Lung (tissue), 12 donors: ENCODE measurements around the gene FBXL19. TPM values are rescaled to one million over a fixed set of nuclear protein-coding genes. Genes with fewer than 3 reads are reported as not detected.

Source experiments
- ATAC-seq: fragments of 200-7000 bp; cut with Tn5 transposase; one replicate; pipeline ENCODE4 v1.9.1; 2020; ENCODE audit warnings: moderate number of reproducible peaks; ENCODE audit not compliant: insufficient read depth, low FRiP score
- DNase-seq, 3 donors: peaks; one replicate each; pipeline ENCODE4 v3.0.0-alpha.2; 2013 to 2017
- H3K27ac ChIP-seq, 2 donors: one replicate each; pipeline ENCODE4 v1.5.1; 2013; ENCODE audit warnings: mild to moderate bottlenecking in 2 of 2, moderate library complexity in 2 of 2, control low read depth in 1 of 2, inconsistent platforms in 1 of 2, low read depth in 1 of 2, low read length in 1 of 2
- H3K27me3 ChIP-seq, 3 donors: one replicate each; pipeline ENCODE4 v1.5.1; 2013; ENCODE audit warnings: low read length in 2 of 3; ENCODE audit not compliant: control insufficient read depth in 3 of 3, insufficient read depth in 3 of 3
- H3K36me3 ChIP-seq, 4 donors: one replicate each; pipeline ENCODE4 v1.5.1; 2013; ENCODE audit warnings: low read length in 4 of 4, mild to moderate bottlenecking in 1 of 4, moderate library complexity in 1 of 4; ENCODE audit not compliant: control insufficient read depth in 4 of 4, insufficient read depth in 4 of 4
- H3K4me1 ChIP-seq, 5 donors: one replicate each; pipeline ENCODE4 v1.5.1; 2013; ENCODE audit warnings: low read length in 5 of 5, mild to moderate bottlenecking in 2 of 5, moderate library complexity in 1 of 5; ENCODE audit not compliant: control insufficient read depth in 5 of 5, insufficient read depth in 5 of 5
- H3K4me3 ChIP-seq: one replicate; pipeline ENCODE4 v1.5.1; 2013; ENCODE audit warnings: mild to moderate bottlenecking, control low read depth, moderate library complexity
- H3K9ac ChIP-seq, 2 donors: one replicate each; pipeline ENCODE4 v1.5.1; 2013; ENCODE audit warnings: low read length in 2 of 2, control low read depth in 1 of 2; ENCODE audit not compliant: insufficient read depth in 1 of 2
- H3K9me3 ChIP-seq, 4 donors: one replicate each; pipeline ENCODE4 v1.5.1; 2013; ENCODE audit warnings: low read length in 3 of 4, mild to moderate bottlenecking in 1 of 4, moderate library complexity in 1 of 4; ENCODE audit not compliant: control insufficient read depth in 4 of 4, insufficient read depth in 3 of 4
- WGBS, 2 donors: extraction: QIAGEN DNeasy Blood & Tissue Kit; methylation state at CpG; one replicate each; pipeline ENCODE4 v1.1.7; 2013; 5-methylcytosine and 5-hydroxymethylcytosine counted together
- polyA plus RNA-seq, 2 donors: library from polyadenylated mRNA; stranded (reverse); fragments of 200-250 nt; gene quantifications; one replicate each; pipeline ENCODE4 v1.2.1, GENCODE V29; 2013
- total RNA-seq, 2 donors: library from RNA; depleted of rRNA in 1 of 2; stranded (reverse); fragments of >200 nt in 1 of 2; gene quantifications; one replicate each; pipeline ENCODE4 v1.2.1, GENCODE V29; 2014 to 2021
- TF ChIP-seq, protein P1 (sequence below): IDR thresholded peaks from 2 replicates; pipeline ENCODE4 v1.5.1; 2012; ENCODE audit warnings: mild to moderate bottlenecking; ENCODE audit errors: control extremely low read depth, extremely low read depth
- donor health status: control.
- donor health status: control.
- donor health status: Bipolar disorder and iron deficiency.
- donor health status: healthy.
- donor health status: DM: yes; HTN: yes; CAD: no.

The FBXL19 gene
- total and polyA plus RNA-seq, 4 donors: 10.3 to 17.3 (median 13.2) TPM

DNA sequence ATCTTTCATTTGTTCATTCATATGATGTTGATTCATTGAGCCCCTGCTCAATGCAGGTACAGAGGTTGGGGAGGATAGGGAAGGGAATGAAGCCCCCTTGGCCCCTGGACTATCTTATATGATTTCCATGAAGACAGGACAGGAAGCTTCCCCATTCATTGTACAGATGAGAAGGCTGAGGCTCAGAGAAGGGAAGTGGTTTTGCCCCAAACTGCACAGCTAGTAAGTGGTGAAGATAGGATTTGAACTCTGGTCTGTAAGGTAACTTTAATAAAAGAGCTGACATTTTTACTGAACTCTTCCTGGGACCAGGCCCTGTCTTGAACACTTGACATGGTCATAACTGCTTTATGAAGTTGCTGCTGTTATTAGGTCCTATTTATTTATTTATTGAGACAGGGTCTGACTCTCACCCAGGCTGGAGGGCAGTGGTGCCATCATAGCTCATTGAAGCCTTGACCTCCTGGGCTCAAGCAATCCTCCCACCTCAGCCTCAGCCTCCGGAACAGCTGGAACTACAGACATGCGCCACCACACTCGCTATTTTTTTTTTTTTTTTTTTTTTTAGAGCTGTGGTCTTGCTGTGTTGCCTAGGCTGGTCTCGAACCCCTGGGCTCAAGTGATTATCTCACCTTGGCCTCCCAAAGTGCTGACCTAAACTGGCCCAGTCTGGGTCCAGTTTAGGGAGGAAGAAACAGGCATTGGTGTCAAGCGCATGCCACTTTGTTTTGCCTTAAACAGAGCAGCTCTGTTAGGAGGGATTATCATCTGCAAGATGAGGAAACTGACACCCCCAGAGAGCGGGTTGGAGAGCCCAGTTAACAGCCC lies 22.0 kb upstream of the FBXL19 start:
- Histone ChIP-seq H3K36me3 (no peaks in the 10 kb centered on the region), H3K9me3 (no peaks in the 10 kb centered on the region), H3K4me3 (peak overlapping the region; percentile 62), H3K4me1 (peaks cover 0 to 12% (median 7%) of the 10 kb centered on the region in 5 donors), H3K9ac (peak overlapping the region in 1 of 2 donors; percentile 17), H3K27ac (peak overlapping the region; percentile 90 to 94), H3K27me3 (no peaks in the 10 kb centered on the region)
- DNase-seq: peak in 2 of 3 donors; percentile 12 to 30
- no peak for ATAC-seq
- TF ChIP-seq, protein P1, sequence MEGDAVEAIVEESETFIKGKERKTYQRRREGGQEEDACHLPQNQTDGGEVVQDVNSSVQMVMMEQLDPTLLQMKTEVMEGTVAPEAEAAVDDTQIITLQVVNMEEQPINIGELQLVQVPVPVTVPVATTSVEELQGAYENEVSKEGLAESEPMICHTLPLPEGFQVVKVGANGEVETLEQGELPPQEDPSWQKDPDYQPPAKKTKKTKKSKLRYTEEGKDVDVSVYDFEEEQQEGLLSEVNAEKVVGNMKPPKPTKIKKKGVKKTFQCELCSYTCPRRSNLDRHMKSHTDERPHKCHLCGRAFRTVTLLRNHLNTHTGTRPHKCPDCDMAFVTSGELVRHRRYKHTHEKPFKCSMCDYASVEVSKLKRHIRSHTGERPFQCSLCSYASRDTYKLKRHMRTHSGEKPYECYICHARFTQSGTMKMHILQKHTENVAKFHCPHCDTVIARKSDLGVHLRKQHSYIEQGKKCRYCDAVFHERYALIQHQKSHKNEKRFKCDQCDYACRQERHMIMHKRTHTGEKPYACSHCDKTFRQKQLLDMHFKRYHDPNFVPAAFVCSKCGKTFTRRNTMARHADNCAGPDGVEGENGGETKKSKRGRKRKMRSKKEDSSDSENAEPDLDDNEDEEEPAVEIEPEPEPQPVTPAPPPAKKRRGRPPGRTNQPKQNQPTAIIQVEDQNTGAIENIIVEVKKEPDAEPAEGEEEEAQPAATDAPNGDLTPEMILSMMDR: no peak
- 25 to 28% methylated on average over 5 to 6 of the region's 6 CpGs for WGBS, 2 donors

DNA sequence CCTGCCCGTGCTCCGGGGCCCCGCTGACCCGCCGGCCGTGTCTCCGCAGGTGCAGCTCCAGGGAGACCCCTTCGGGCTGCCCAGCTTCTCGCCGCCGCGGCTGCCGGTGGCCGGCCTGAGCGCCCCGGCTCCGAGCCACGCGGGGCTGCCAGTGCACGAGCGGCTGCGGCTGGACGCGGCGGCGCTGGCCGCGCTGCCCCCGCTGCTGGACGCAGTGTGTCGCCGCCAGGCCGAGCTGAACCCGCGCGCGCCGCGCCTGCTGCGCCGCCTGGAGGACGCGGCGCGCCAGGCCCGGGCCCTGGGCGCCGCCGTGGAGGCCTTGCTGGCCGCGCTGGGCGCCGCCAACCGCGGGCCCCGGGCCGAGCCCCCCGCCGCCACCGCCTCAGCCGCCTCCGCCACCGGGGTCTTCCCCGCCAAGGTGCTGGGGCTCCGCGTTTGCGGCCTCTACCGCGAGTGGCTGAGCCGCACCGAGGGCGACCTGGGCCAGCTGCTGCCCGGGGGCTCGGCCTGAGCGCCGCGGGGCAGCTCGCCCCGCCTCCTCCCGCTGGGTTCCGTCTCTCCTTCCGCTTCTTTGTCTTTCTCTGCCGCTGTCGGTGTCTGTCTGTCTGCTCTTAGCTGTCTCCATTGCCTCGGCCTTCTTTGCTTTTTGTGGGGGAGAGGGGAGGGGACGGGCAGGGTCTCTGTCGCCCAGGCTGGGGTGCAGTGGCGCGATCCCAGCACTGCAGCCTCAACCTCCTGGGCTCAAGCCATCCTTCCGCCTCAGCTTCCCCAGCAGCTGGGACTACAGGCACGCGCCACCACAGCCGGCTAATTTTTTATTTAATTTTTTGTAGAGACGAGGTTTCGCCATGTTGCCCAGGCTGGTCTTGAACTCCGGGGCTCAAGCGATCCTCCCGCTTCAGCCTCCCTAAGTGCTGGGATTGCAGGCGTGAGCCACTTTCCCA lies 21.1 kb upstream of the FBXL19 start:
- Histone ChIP-seq H3K9me3 (no peaks in the 10 kb centered on the region), H3K4me1 (peaks cover 0 to 12% (median 4%) of the 10 kb centered on the region in 5 donors), H3K4me3 (peak overlapping the region; percentile 62), H3K27ac (peak overlapping the region; percentile 90 to 94), H3K9ac (peak overlapping the region; percentile 38 to 41), H3K36me3 (no peaks in the 10 kb centered on the region), H3K27me3 (no peaks in the 10 kb centered on the region)
- peak; percentile 68 to 86 (median 80) for DNase-seq
- 5 to 6% methylated on average over 83 to 99 of the region's 99 CpGs for whole genome bisulfite sequencing, 2 donors
- TF ChIP-seq, protein P1: no peak
- peak; percentile 84 for ATAC-seq

DNA sequence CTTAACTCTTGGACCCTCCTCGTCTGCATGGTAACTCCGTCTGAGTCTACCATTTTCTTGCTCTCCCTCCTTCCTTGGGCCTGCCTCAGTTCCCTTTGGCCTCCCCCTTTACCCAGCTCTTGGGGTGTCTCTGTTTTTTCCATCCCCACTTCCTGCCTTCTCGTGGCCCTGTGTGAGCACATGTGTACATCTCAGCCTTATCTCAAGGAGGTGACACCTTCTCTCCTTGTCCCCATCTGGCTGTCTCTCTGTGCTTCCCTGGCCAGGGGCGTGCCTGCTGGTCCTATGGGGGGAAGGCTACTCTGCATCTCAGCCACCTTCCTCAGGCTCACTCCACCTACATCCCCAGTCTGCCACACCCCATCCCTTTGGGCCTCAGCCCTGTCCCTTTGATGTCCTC lies 20.4 kb upstream of the FBXL19 start:
- TF ChIP-seq, protein P1: no peak

More for the DNA sequence above, 20.4 kb upstream of the FBXL19 start:
- H3K9ac ChIP-seq: no peak overlapping the region
- H3K36me3 ChIP-seq: no peaks in the 10 kb centered on the region
- DNase-seq (no peak), ATAC-seq (no peak)
- H3K4me1 ChIP-seq: peaks cover 0 to 12% (median 3%) of the 10 kb centered on the region in 5 donors
- 45 to 60% methylated on average over 4 of the region's 4 CpGs for WGBS, 2 donors
- no peaks in the 10 kb centered on the region for H3K9me3 ChIP-seq
- no peak overlapping the region for H3K4me3 ChIP-seq
- H3K27ac ChIP-seq: peak overlapping the region; percentile 88 to 94
- H3K27me3 ChIP-seq: no peaks in the 10 kb centered on the region
